A172 (cell line): ENCODE results near the gene ARHGEF19. TPM values are rescaled to one million over a fixed set of nuclear protein-coding genes. Genes with fewer than 3 reads are reported as not detected.

ENCODE experiments used
- DNase-seq: peaks from one replicate; pipeline ENCODE4 v3.0.0-alpha.2; 2015; ENCODE audit warnings: low spot score
- total RNA-seq: library from RNA; depleted of rRNA; stranded (reverse); fragments of >200 nt; shearing (Covaris generic); gene quantifications from 2 replicates; pipeline ENCODE4 v1.2.3, GENCODE V29; 2014; rRNA removed

ARHGEF19 gene
- total RNA-seq, 1 experiment from 2014 or later = 1.1 TPM

DNA sequence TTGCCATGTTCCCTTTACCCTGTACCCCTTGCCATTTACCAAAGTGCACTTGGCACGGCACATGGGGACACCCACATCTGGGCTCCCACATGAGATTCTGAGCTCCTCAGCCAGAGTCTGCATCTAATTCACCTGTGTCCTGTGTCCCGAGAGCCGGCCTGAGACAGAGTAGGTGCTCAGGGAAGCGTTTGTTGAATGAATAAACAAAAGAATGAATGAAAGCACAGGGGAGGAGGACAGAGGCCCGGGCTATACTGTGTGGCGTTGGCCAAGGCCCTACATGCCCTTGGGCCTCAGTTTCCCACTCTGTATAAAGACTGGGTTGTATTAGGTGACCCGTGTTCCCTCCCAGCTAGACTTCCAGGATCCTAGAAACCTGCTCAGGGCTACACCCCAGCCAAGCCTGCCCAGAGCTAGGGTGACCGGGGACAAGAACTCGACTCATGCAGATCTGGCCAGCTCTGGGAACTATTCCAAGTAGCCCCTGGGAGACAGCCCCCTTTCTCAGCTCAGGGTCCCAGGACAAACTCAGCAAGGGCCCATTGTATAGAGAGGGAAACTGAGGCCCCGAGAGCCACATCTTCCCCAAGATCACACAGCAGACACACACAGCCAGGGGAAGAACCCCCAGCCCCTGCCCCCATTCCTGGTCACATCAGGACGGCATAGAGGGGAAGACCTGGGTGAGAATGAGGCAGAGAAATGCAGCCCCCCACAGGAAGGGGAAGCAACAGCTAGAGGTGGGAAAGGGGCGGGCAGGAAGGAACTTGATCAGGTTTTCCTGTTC is 62.6 kb downstream of the ARHGEF19 start:
- no peak for DNase-seq

DNA sequence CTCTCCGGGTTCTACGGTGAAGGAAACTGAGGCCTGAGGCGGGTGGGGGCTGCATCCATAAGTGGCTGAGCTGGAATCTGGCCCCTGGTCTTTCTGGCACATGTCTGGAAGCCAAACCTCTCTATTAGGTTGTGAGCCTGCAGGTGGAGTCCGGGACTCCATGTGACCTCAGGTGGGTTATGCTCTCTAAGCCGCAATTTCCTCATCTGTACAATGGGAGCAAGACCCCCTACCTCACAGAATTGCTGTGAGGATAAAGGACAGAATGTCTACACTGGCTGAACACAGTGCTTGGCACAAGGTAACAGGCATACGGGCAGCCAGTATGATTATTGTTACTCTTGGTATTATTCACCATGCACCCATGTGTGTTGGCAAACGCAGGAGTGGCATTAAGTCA is 63.3 kb downstream of the ARHGEF19 start:
- DNase-seq = no peak

DNA sequence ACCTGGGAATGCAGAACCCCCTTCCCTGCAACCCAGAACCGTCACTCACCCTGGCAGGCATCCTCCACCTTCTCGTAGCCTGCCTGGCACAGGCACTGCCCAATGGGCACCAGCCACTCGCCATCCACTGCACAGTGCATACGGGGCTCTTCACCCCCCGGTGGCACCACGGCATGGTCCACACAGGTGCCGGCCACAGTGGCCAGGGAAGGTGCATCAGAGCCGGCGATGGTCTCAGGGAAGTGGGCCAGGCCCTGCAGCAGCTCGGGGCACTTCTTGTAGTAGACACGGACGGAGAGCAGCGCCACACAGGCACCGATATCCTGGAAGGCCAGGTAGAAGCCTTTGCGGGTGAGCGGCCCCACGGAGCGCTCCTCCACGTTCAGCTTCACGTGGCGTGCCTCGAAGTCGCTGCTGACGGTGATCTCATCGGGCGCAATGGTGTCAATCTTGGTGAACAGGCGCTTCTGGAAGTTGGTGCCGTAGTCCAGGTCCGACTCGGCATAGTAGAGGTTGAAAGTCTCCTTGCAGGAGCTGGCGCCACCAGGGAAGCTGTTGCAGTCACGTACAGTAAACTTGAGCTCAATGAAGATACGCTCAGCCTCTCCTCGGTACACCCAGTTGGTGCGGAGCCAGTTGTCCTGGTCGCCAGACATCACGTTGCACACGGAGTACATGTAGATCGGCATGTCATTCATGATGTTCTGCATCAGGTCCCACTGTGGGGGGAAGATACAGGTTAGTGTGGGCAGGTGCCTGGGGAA is 63.9 kb downstream of the ARHGEF19 start:
- DNase-seq = no peak

Other genes starting within 250 kb of the ARHGEF19 start
- 23.8 and 25.1 TPM in 2 replicates for gene ZBTB17, start 236.6 kb downstream of the ARHGEF19 start, total RNA-seq
- not detected in 2 replicates for gene SRARP, start 208.4 kb downstream of the ARHGEF19 start, total RNA-seq
- not detected in 2 replicates for gene HSPB7, start 194.6 kb downstream of the ARHGEF19 start, total RNA-seq
- gene CLCNKA, start 190.6 kb downstream of the ARHGEF19 start, total RNA-seq = not detected in 2 replicates
- not detected in 2 replicates for gene CLCNKB, start 168.9 kb downstream of the ARHGEF19 start, total RNA-seq
- 1.1 and 1.8 TPM in 2 replicates for gene FAM131C, start 139.0 kb downstream of the ARHGEF19 start, total RNA-seq
- 54.3 and 78.1 TPM in 2 replicates for gene EPHA2, start 56.6 kb downstream of the ARHGEF19 start, total RNA-seq
- 2.5 and 5.5 TPM in 2 replicates for gene CPLANE2, start 24.5 kb upstream of the ARHGEF19 start, total RNA-seq
- 6.4 and 13.9 TPM in 2 replicates for gene FBXO42, start 139.8 kb upstream of the ARHGEF19 start, total RNA-seq
- gene SZRD1, start 154.6 kb upstream of the ARHGEF19 start, total RNA-seq = 66.1 and 72.9 TPM in 2 replicates
- gene SPATA21, start 224.8 kb upstream of the ARHGEF19 start, total RNA-seq = not detected in 2 replicates
- gene NECAP2, start 228.1 kb upstream of the ARHGEF19 start, total RNA-seq = 68.2 and 80.5 TPM in 2 replicates